Keratinocyte (primary cell): Measurements from ENCODE around the gene MTHFD2L. TPM values are rescaled to one million over a fixed set of nuclear protein-coding genes. Genes with fewer than 3 reads are reported as not detected.

Experiments used
- DNase-seq: peaks from one replicate; pipeline ENCODE4 v3.0.0-alpha.2; 2011; ENCODE audit warnings: low read depth, missing footprints, low spot score
- FAIRE-seq: peaks from 2 replicates; lab custom pipeline; 2011; peaks lifted over from hg19 to GRCh38; lab: Jason Lieb, UNC
- H2AFZ ChIP-seq: 2 replicates; pipeline ENCODE4 v1.6.0; 2012; ENCODE audit warnings: low read length, control low read depth, inconsistent platforms; ENCODE audit not compliant: control insufficient read depth
- H3K27ac ChIP-seq: 2 replicates; pipeline ENCODE4 v1.5.1; 2011; ENCODE audit warnings: low read length; ENCODE audit not compliant: control insufficient read depth, insufficient read depth
- H3K27me3 ChIP-seq: 3 replicates; pipeline ENCODE4 v1.6.0; 2011; ENCODE audit warnings: low read length; ENCODE audit not compliant: control insufficient read depth, insufficient read depth; ENCODE audit errors: extremely low read depth
- H3K36me3 ChIP-seq, 2 experiments: 2 replicates in 1 of 2; 3 replicates in 1 of 2; pipeline ENCODE4 v1.5.1; 2011; ENCODE audit warnings: low read length in 2 of 2, mild to moderate bottlenecking in 1 of 2; ENCODE audit not compliant: control insufficient read depth in 2 of 2, insufficient read depth in 2 of 2; ENCODE audit errors: extremely low read depth in 1 of 2
- H3K4me1 ChIP-seq: 3 replicates; pipeline ENCODE4 v1.5.1; 2011; ENCODE audit warnings: low read length; ENCODE audit not compliant: control insufficient read depth, insufficient read depth; ENCODE audit errors: extremely low read depth
- H3K4me2 ChIP-seq: 3 replicates; pipeline ENCODE4 v1.6.0; 2011; ENCODE audit warnings: low read depth, low read length; ENCODE audit not compliant: control insufficient read depth, insufficient read depth; ENCODE audit errors: extremely low read depth
- H3K4me3 ChIP-seq, 3 experiments: fragments of 200-600 bp in 1 of 3; sonication (generic) in 1 of 3; 2 replicates in 2 of 3; 3 replicates in 1 of 3; pipeline ENCODE4 v1.5.1; 2011 to 2016; ENCODE audit warnings: low read length in 3 of 3, mild to moderate bottlenecking in 3 of 3, control low read depth in 2 of 3, inconsistent platforms in 1 of 3, low read depth in 1 of 3, mixed read lengths in 1 of 3, mixed run types in 1 of 3, moderate library complexity in 1 of 3; ENCODE audit not compliant: control insufficient read depth in 2 of 3, insufficient read depth in 2 of 3; ENCODE audit errors: extremely low read depth in 1 of 3
- H3K79me2 ChIP-seq: 2 replicates; pipeline ENCODE4 v1.6.0; 2012; ENCODE audit warnings: low read length; ENCODE audit not compliant: control insufficient read depth, insufficient read depth
- H3K9ac ChIP-seq: 3 replicates; pipeline ENCODE4 v1.6.0; 2011; ENCODE audit warnings: low read length; ENCODE audit not compliant: control insufficient read depth, insufficient read depth; ENCODE audit errors: extremely low read depth
- H3K9me1 ChIP-seq: 3 replicates; pipeline ENCODE4 v1.6.0; 2011; ENCODE audit warnings: low read length; ENCODE audit not compliant: control insufficient read depth, insufficient read depth; ENCODE audit errors: extremely low read depth
- H3K9me3 ChIP-seq: 2 replicates; pipeline ENCODE4 v1.5.1; 2012; ENCODE audit warnings: low read depth, low read length; ENCODE audit not compliant: control insufficient read depth
- H4K20me1 ChIP-seq: 3 replicates; pipeline ENCODE4 v1.6.0; 2011; ENCODE audit warnings: low read length; ENCODE audit not compliant: control insufficient read depth, insufficient read depth; ENCODE audit errors: extremely low read depth
- EZH2 ChIP-seq: IDR thresholded peaks from one replicate; pipeline ENCODE4 v1.6.1; 2012; ENCODE audit warnings: inconsistent platforms, mild to moderate bottlenecking, low read length, moderate library complexity
- dilution Hi-C: fragments of 300-500 bp; cut with MboI; formaldehyde crosslinking; loops from one replicate; pipeline ENCODE4 v1.7.0; 2020; ENCODE audit warnings: low sequenced_read_pairs; ENCODE audit not compliant: extremely low pct_ligation_motif_present
- polyA plus RNA-seq, 5 experiments: library from polyadenylated mRNA; depleted of rRNA in 3 of 5; stranded (reverse) in 3 of 5; stranded (forward) in 1 of 5; unstranded in 1 of 5; fragments of >200 nt; gene quantifications; 1 replicate in 1 of 5; 2 replicates in 3 of 5; 3 replicates in 1 of 5; pipeline versions ENCODE4 v1.2.1 to v1.2.3, GENCODE V29; 2011 to 2012; ENCODE audit warnings: missing spikeins in 2 of 5, low read depth in 1 of 5, low replicate concordance in 1 of 5
- TF ChIP-seq, protein P1 (sequence below), 3 experiments: IDR thresholded peaks in 1 of 3; conservative IDR thresholded peaks in 1 of 3; optimal IDR thresholded peaks in 1 of 3; 2 replicates in 2 of 3; 3 replicates in 1 of 3; pipeline versions ENCODE3 to v1.5.1; 2011; ENCODE audit warnings: low read length in 3 of 3, mild to moderate bottlenecking in 3 of 3, moderate library complexity in 2 of 3, control low read depth in 1 of 3, inconsistent platforms in 1 of 3; ENCODE audit not compliant: insufficient read depth in 2 of 3; ENCODE audit errors: extremely low read depth in 1 of 3

Gene MTHFD2L
- polyA plus RNA-seq, 1 donor (not counting 4 experiments of a cell fraction or from before 2014, with no cell fraction given), result 30.4 TPM

DNA sequence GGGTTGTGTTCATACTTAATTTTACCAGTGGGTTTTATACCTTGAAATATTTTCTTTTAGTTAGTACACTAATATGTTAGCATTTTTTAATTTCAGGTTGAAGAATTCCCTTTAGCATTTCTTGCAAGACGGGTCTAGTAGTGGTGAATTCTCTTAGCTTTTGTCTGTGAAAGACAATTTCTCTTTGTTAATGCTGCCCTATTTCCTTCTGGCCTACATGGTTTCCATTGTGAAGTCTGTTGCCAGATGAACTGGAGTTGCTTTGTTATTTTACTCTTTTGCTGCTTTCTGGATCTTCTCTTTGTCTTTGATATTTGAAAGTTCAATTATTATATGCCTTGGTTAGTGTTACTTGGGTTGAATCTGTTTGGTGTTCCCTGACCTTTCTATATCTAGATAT is 25.0 kb upstream of the MTHFD2L start:
- dilution Hi-C loops, result no loop called here
- Histone ChIP-seq H3K4me2 (no peak overlapping the region), H3K27ac (no peak overlapping the region), H3K36me3 (peaks cover 3 to 13% of the 10 kb centered on the region in 2 experiments), H3K9me3 (no peaks in the 10 kb centered on the region), H2AFZ (no peak overlapping the region), H4K20me1 (no peaks in the 10 kb centered on the region), H3K9me1 (no peaks in the 10 kb centered on the region), H3K79me2 (no peaks in the 10 kb centered on the region), H3K4me1 (peaks cover 3% of the 10 kb centered on the region), H3K4me3 (no peak overlapping the region), H3K9ac (no peak overlapping the region), H3K27me3 (no peaks in the 10 kb centered on the region)
- TF ChIP-seq, protein P1, sequence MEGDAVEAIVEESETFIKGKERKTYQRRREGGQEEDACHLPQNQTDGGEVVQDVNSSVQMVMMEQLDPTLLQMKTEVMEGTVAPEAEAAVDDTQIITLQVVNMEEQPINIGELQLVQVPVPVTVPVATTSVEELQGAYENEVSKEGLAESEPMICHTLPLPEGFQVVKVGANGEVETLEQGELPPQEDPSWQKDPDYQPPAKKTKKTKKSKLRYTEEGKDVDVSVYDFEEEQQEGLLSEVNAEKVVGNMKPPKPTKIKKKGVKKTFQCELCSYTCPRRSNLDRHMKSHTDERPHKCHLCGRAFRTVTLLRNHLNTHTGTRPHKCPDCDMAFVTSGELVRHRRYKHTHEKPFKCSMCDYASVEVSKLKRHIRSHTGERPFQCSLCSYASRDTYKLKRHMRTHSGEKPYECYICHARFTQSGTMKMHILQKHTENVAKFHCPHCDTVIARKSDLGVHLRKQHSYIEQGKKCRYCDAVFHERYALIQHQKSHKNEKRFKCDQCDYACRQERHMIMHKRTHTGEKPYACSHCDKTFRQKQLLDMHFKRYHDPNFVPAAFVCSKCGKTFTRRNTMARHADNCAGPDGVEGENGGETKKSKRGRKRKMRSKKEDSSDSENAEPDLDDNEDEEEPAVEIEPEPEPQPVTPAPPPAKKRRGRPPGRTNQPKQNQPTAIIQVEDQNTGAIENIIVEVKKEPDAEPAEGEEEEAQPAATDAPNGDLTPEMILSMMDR (optimal IDR thresholded peaks at IDR 0.05 in 1 of 3, IDR thresholded peaks at IDR 0.05 in 1 of 3, conservative IDR thresholded peaks at IDR 0.05 in 1 of 3; ENCODE audit: extremely low read depth in 1 of 3, insufficient read depth in 2 of 3, low read length in 3 of 3), result no peak
- no peak for TF ChIP-seq EZH2
- FAIRE-seq (no peak), DNase-seq (no peak)

DNA sequence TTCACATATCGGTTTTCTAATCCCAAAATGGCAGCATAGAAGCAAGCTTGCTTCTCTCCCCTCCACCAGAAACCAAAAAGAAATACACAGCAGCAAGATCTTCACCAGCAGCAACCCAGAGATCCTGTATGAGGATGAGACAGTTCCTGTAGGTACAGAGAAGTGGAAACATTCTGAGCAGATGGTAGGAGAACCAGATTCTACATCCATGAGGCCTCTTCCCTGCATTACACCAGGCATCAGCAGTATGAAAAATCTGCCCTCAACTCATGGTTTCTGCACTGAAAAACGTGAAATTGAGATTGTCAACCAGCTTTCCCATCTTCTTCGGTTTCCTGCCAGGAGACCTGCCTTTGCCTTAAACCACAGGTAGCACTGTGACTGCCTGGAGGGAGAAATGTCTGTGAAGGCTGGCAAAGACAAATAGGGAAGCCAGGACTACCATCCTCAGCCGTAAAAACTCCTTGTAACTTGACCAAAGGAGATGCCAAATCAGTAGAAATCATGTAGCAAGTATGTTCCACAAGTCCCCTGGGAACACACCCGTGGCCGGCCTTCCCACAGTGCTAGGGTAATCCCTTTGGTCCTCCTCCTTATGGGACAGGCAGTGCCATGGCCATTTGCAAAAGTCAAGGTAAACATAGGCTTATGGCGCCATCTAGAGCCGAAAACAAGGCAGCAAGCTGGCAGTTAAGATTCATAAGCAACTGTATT is 24.0 kb upstream of the MTHFD2L start:
- FAIRE-seq (peak; percentile 88), DNase-seq (peak; percentile 55)
- Histone ChIP-seq H4K20me1 (no peaks in the 10 kb centered on the region), H3K9me1 (no peaks in the 10 kb centered on the region), H3K27me3 (no peaks in the 10 kb centered on the region), H3K4me3 (no peak overlapping the region), H3K4me2 (no peak overlapping the region), H3K9me3 (no peaks in the 10 kb centered on the region), H3K36me3 (peaks cover 3 to 7% of the 10 kb centered on the region in 2 experiments), H3K79me2 (no peaks in the 10 kb centered on the region), H3K27ac (peak overlapping the region; percentile 34), H3K9ac (no peak overlapping the region), H3K4me1 (peaks cover 3% of the 10 kb centered on the region), H2AFZ (peak overlapping the region; percentile 10)
- TF ChIP-seq EZH2, result no peak
- TF ChIP-seq, protein P1 (optimal IDR thresholded peaks at IDR 0.05 in 1 of 3, IDR thresholded peaks at IDR 0.05 in 1 of 3, conservative IDR thresholded peaks at IDR 0.05 in 1 of 3; ENCODE audit: extremely low read depth in 1 of 3, insufficient read depth in 2 of 3, low read length in 3 of 3), result peak; percentile 69 to 78 (median 74)
- dilution Hi-C loops, result no loop called here
